ENCODE measurements around the gene TMUB1. TPM values are rescaled to one million over a fixed set of nuclear protein-coding genes. Genes with fewer than 3 reads are reported as not detected.
A peak's percentile ranks its signal among the peaks of the same experiment; 100 is the strongest.

TMUB1 gene
- total and polyA plus RNA-seq, 9 of the 15 experiments (the other 6 are each of a cell fraction or from before 2014, with no cell fraction given), result 0.14 to 241 (median 74.1) TPM

DNA sequence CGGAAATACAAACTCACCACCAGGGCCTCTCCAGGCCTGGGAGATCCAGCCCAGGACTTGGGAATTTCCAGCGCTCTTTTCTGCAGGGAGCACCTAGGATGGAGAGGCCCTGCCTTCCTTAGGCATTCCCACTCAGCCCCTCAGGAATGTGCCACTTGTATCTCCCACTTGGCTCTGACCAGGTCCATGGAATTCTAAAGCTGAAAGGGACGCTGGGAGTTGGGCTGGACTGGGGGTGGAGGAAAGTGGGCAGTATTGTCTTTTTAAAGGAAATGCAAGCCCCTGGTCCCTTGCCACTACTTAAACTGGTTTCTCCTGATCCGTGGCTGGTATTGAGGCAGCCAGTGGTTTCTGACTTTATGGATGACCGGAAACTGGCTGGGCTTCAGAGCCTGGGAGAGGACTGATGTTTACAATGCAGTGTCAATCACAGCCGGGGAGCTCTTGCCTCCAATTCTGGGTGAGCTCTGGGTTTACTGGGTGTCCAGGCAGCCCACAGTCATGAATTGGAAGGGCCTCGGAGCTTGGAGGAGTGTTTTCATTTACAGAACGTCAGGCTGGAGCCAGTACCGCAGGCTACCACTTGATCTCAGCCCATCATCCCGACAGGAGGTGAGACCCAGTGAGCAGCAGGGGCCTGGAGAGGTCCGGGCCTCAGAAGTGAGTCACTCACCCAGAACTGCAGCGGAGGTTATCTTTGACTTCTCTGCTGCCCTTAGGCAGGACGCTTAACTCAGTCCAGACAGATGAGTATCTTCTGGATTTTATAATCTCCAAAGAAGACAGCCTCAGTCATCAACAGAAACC, 30.3 kb upstream of the TMUB1 start (continued):
- TF ChIP-seq FOXA1 (IDR thresholded peaks at IDR 0.05; ENCODE audit: borderline replicate concordance) (no peak), PTBP1 (IDR thresholded peaks at IDR 0.05; ENCODE audit: low read depth, low read length) (no peak), RBM15 (IDR thresholded peaks at IDR 0.05; ENCODE audit: insufficient read depth, low read length) (no peak), NFE2L1 (tag; IDR thresholded peaks at IDR 0.05; ENCODE audit: borderline replicate concordance, low read depth) (no peak), MTA3 (IDR thresholded peaks at IDR 0.05; ENCODE audit: borderline replicate concordance) (no peak; the same call in 1 of the 2 replicates), ZNF561 (CRISPR knock-in tag; conservative IDR thresholded peaks at IDR 0.05) (no peak), DPF2 (IDR thresholded peaks at IDR 0.05) (peak; percentile 79), JUN (IDR thresholded peaks at IDR 0.05; ENCODE audit: borderline replicate concordance, low read depth, low read length) (peak; percentile 67; the same call in 1 of the 2 replicates), JUN (CRISPR knock-in tag; IDR thresholded peaks at IDR 0.05; ENCODE audit: borderline replicate concordance) (no peak), NEUROD1 (IDR thresholded peaks at IDR 0.05; ENCODE audit: borderline replicate concordance, low read depth, low read length, partially characterized antibody) (no peak), ZNF133 (CRISPR knock-in tag; IDR thresholded peaks at IDR 0.05) (no peak), TCF3 (CRISPR knock-in tag; IDR thresholded peaks at IDR 0.05) (peak; percentile 34; the same call in 1 of the 2 replicates), HNRNPUL1 (IDR thresholded peaks at IDR 0.05; ENCODE audit: low read length) (no peak), EP400 (IDR thresholded peaks at IDR 0.05) (no peak)
- TF ChIP-seq, protein P1, sequence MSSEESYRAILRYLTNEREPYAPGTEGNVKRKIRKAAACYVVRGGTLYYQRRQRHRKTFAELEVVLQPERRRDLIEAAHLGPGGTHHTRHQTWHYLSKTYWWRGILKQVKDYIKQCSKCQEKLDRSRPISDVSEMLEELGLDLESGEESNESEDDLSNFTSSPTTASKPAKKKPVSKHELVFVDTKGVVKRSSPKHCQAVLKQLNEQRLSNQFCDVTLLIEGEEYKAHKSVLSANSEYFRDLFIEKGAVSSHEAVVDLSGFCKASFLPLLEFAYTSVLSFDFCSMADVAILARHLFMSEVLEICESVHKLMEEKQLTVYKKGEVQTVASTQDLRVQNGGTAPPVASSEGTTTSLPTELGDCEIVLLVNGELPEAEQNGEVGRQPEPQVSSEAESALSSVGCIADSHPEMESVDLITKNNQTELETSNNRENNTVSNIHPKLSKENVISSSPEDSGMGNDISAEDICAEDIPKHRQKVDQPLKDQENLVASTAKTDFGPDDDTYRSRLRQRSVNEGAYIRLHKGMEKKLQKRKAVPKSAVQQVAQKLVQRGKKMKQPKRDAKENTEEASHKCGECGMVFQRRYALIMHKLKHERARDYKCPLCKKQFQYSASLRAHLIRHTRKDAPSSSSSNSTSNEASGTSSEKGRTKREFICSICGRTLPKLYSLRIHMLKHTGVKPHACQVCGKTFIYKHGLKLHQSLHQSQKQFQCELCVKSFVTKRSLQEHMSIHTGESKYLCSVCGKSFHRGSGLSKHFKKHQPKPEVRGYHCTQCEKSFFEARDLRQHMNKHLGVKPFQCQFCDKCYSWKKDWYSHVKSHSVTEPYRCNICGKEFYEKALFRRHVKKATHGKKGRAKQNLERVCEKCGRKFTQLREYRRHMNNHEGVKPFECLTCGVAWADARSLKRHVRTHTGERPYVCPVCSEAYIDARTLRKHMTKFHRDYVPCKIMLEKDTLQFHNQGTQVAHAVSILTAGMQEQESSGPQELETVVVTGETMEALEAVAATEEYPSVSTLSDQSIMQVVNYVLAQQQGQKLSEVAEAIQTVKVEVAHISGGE (CRISPR knock-in tag; IDR thresholded peaks at IDR 0.05), result 0 out of 6 replicates have a peak, but pooled peaks of 1 of the 3 experiments have one; percentile 2
- TF ChIP-seq, protein P2, sequence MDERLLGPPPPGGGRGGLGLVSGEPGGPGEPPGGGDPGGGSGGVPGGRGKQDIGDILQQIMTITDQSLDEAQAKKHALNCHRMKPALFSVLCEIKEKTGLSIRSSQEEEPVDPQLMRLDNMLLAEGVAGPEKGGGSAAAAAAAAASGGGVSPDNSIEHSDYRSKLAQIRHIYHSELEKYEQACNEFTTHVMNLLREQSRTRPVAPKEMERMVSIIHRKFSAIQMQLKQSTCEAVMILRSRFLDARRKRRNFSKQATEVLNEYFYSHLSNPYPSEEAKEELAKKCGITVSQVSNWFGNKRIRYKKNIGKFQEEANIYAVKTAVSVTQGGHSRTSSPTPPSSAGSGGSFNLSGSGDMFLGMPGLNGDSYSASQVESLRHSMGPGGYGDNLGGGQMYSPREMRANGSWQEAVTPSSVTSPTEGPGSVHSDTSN (CRISPR knock-in tag; IDR thresholded peaks at IDR 0.05; ENCODE audit: low read depth), result no peak
- TF ChIP-seq, protein P2 (tag; conservative IDR thresholded peaks at IDR 0.05; ENCODE audit: low read depth), result 0 out of 2 replicates have a peak, but pooled peaks have one; percentile 26
- TF ChIP-seq, protein P3, sequence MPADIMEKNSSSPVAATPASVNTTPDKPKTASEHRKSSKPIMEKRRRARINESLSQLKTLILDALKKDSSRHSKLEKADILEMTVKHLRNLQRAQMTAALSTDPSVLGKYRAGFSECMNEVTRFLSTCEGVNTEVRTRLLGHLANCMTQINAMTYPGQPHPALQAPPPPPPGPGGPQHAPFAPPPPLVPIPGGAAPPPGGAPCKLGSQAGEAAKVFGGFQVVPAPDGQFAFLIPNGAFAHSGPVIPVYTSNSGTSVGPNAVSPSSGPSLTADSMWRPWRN (IDR thresholded peaks at IDR 0.05; ENCODE audit: low read depth), result no peak
- TF ChIP-seq, protein P4, sequence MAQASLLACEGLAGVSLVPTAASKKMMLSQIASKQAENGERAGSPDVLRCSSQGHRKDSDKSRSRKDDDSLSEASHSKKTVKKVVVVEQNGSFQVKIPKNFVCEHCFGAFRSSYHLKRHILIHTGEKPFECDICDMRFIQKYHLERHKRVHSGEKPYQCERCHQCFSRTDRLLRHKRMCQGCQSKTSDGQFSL (CRISPR knock-in tag; IDR thresholded peaks at IDR 0.05), result no peak
- TF ChIP-seq, protein P4 (tag; IDR thresholded peaks at IDR 0.05), result no peak

All from K562 (cell line).